HepG2 (cell line): Measurements from ENCODE around the gene ATF6. TPM values are rescaled to one million over a fixed set of nuclear protein-coding genes. Genes with fewer than 3 reads are reported as not detected.

Source experiments
- ATAC-seq: fragments of 200-7000 bp; cut with Tn5 transposase; 3 replicates; pipeline ENCODE4 v1.9.1; 2020; ENCODE audit warnings: mild to moderate bottlenecking, moderate library complexity
- BruUV-seq: library from RNA; stranded (reverse); fragments of 400-500 nt; replicated peaks from 2 replicates; lab custom pipeline; 2021; lab: Mats Ljungman, UMichigan
- CTCF ChIA-PET: fragments of 300-600 bp; formaldehyde crosslinking; extraction: SDS; loops from one replicate; lab custom pipeline; 2021; ENCODE audit warnings: low total read pairs, inconsistent platforms, low intra/inter-chr PET ratio; lab: Yijun Ruan, JAX
- POLR2A ChIA-PET: fragments of 350-600 bp; sonication (Branson Sonifier 250); formaldehyde crosslinking; loops from one replicate; lab custom pipeline; 2020; ENCODE audit warnings: antibody characterized with exemption, inconsistent platforms; lab: Yijun Ruan, JAX
- DNase-seq: peaks from one replicate; pipeline ENCODE4 v3.0.0-alpha.2; 2015; ENCODE audit warnings: low spot score
- FAIRE-seq: peaks from 3 replicates; lab custom pipeline; 2011; peaks lifted over from hg19 to GRCh38; lab: Jason Lieb, UNC
- H2AFZ ChIP-seq: one replicate; pipeline ENCODE4 v1.6.1; 2011; ENCODE audit warnings: low read length, inconsistent platforms
- H3K27ac ChIP-seq: fragments of 300-600 bp; 3 replicates; pipeline ENCODE4 v1.8.0; 2011; ENCODE audit warnings: mixed run types, mild to moderate bottlenecking, mixed read lengths, low read length, inconsistent platforms; ENCODE audit not compliant: insufficient read depth; ENCODE audit errors: extremely low read length
- H3K27me3 ChIP-seq, 2 experiments: fragments of 200-600 bp in 1 of 2; 2 replicates in 1 of 2; 3 replicates in 1 of 2; pipeline versions ENCODE4 v1.6.0 to v1.8.0; 2011; ENCODE audit warnings: low read length in 2 of 2, mild to moderate bottlenecking in 2 of 2, moderate library complexity in 2 of 2, inconsistent platforms in 1 of 2; ENCODE audit not compliant: insufficient read depth in 2 of 2, control insufficient read depth in 1 of 2
- H3K36me3 ChIP-seq, 2 experiments: fragments of 200-600 bp in 1 of 2; replicated peaks in 1 of 2; 2 replicates in 1 of 2; 3 replicates in 1 of 2; pipeline versions ENCODE4 v1.5.1 to v1.8.0; 2011; ENCODE audit warnings: low read length in 2 of 2, inconsistent platforms in 1 of 2; ENCODE audit not compliant: insufficient read depth in 2 of 2, control insufficient read depth in 1 of 2
- H3K4me1 ChIP-seq: 2 replicates; pipeline ENCODE4 v1.5.1; 2012; ENCODE audit warnings: low read length, inconsistent platforms; ENCODE audit not compliant: insufficient read depth
- H3K4me2 ChIP-seq: 2 replicates; pipeline ENCODE4 v1.6.0; 2011; ENCODE audit warnings: low read depth, low read length, inconsistent platforms
- H3K4me3 ChIP-seq, 3 experiments: fragments of 200-600 bp in 1 of 3; sonication (generic), shearing (Covaris generic) in 1 of 3; replicated peaks in 1 of 3; 2 replicates each; pipeline ENCODE4 v1.5.1; 2011 to 2016; ENCODE audit warnings: low read length in 3 of 3, inconsistent platforms in 2 of 3, low read depth in 2 of 3, mild to moderate bottlenecking in 2 of 3, control low read depth in 1 of 3, mixed read lengths in 1 of 3; ENCODE audit not compliant: insufficient read depth in 1 of 3
- H3K79me2 ChIP-seq: one replicate; pipeline ENCODE4 v1.6.1; 2011; ENCODE audit warnings: low read length, inconsistent platforms; ENCODE audit not compliant: insufficient read depth
- H3K9ac ChIP-seq: 2 replicates; pipeline ENCODE4 v1.6.0; 2011; ENCODE audit warnings: mild to moderate bottlenecking, low read depth, low read length, inconsistent platforms; ENCODE audit not compliant: insufficient read depth
- H3K9me3 ChIP-seq: 2 replicates; pipeline ENCODE4 v1.5.1; 2012; ENCODE audit warnings: mild to moderate bottlenecking, low read length
- H4K20me1 ChIP-seq: 2 replicates; pipeline ENCODE4 v1.6.0; 2011; ENCODE audit warnings: inconsistent platforms, mild to moderate bottlenecking, low read length, moderate library complexity; ENCODE audit not compliant: insufficient read depth
- CERS6 ChIP-seq: sonication (generic); formaldehyde crosslinking; IDR thresholded peaks from 2 replicates; pipeline ENCODE4 v1.5.0; 2020; ENCODE audit warnings: missing genetic modification reagents
- EHMT2 ChIP-seq: fragments of 200-600 bp; sonication (generic); IDR thresholded peaks from 2 replicates; pipeline ENCODE4 v1.7.0; 2017; ENCODE audit warnings: antibody characterized with exemption, low read depth, low read length, borderline replicate concordance
- NR1H2 ChIP-seq: sonication (generic); formaldehyde crosslinking; IDR thresholded peaks from 2 replicates; pipeline ENCODE4 v1.8.1; 2022; ENCODE audit warnings: low read depth, missing genetic modification reagents, borderline replicate concordance
- ZBTB20 ChIP-seq: sonication (generic); formaldehyde crosslinking; IDR thresholded peaks from 2 replicates; pipeline ENCODE4 v1.8.1; 2023; ENCODE audit warnings: missing genetic modification reagents, low read depth, mild to moderate bottlenecking, borderline replicate concordance
- WGBS: methylation state at CpG from one replicate; pipeline ENCODE4 v1.1.6; 2017; ENCODE audit warnings: low lambda C conversion rate; 5-methylcytosine and 5-hydroxymethylcytosine counted together
- in situ Hi-C: cut with HindIII; loops from 2 replicates; pipeline ENCODE4 v1.10.0; 2017; ENCODE audit warnings: low pct_unique_long_range_greater_than_20kb; ENCODE audit not compliant: extremely low pct_ligation_motif_present
- intact Hi-C: fragments of 100-400 bp; cut with micrococcal nuclease; formaldehyde crosslinking; loops from one replicate; pipeline ENCODE4 v1.10.0; 2022; ENCODE audit not compliant: unreplicated experiment
- polyA plus RNA-seq, 8 experiments: library from polyadenylated mRNA; depleted of rRNA in 3 of 8; stranded (reverse) in 7 of 8; unstranded in 1 of 8; fragments of >200 nt; fragmentation: Illumina TruSeq in 4 of 8; extraction: Trizol in 4 of 8; gene quantifications; 2 replicates each; pipeline versions ENCODE4 v1.2.1 to v1.2.3, GENCODE V29; 2011 to 2016; ENCODE audit warnings: low read depth in 4 of 8, missing spikeins in 1 of 8, mixed read lengths in 1 of 8; ENCODE audit not compliant: insufficient read depth in 1 of 8
- total RNA-seq, 5 experiments: library from RNA; depleted of rRNA; stranded (reverse); fragments of >200 nt; fragmentation: Illumina TruSeq; extraction: Trizol; gene quantifications; 2 replicates each; pipeline ENCODE4 v1.2.3, GENCODE V29; 2016; ENCODE audit warnings: low read depth in 1 of 5

The ATF6 gene
- total and polyA plus RNA-seq, 2 of the 13 experiments (the other 11 are each of a cell fraction or from before 2014, with no cell fraction given), result 13.2 to 14.5 TPM

GRCh38 chr1:161973924-161974845 is 208.1 kb downstream of the ATF6 start:
- DNase-seq (no peak), FAIRE-seq (no peak), ATAC-seq (peak; percentile 13; the same call in 1 of the 3 replicates)
- no peaks in the 10 kb centered on the region for H3K79me2 ChIP-seq
- no peak overlapping the region for H3K4me3 ChIP-seq
- no TSS peak for BruUV-seq
- H3K9ac ChIP-seq, result no peak overlapping the region
- H2AFZ ChIP-seq, result no peak overlapping the region
- H3K27ac ChIP-seq, result no peak overlapping the region
- 49% methylated on average over 9 of the region's 9 CpGs for WGBS
- ChIA-PET CTCF (no interaction called here), POLR2A (no interaction called here)
- no peaks in the 10 kb centered on the region for H3K36me3 ChIP-seq
- in situ Hi-C loops (no loop called here), intact Hi-C loops (no loop called here)
- peaks cover 0 to 18% of the 10 kb centered on the region in 2 experiments; a peak in 3 of 5 replicates for H3K27me3 ChIP-seq
- H4K20me1 ChIP-seq, result no peaks in the 10 kb centered on the region
- peaks cover 29% of the 10 kb centered on the region for H3K4me1 ChIP-seq
- no peak for TF ChIP-seq ZBTB20 (CRISPR knock-in tag)
- TF ChIP-seq EHMT2, result 0 out of 2 replicates have a peak, but pooled peaks have one; percentile 1
- TF ChIP-seq CERS6 (CRISPR knock-in tag), result no peak
- TF ChIP-seq NR1H2 (CRISPR knock-in tag), result no peak
- no peaks in the 10 kb centered on the region for H3K9me3 ChIP-seq
- H3K4me2 ChIP-seq, result no peak overlapping the region
